LHCN-M2 (cell line): ENCODE measurements around the gene ASCC1. TPM values are rescaled to one million over a fixed set of nuclear protein-coding genes. Genes with fewer than 3 reads are reported as not detected.

ENCODE experiments used
- DNase-seq: peaks from one replicate; pipeline ENCODE4 v3.0.0-alpha.2; 2012; ENCODE audit warnings: low read depth
- total RNA-seq: library from RNA; depleted of rRNA; stranded (reverse); fragments of >200 nt; gene quantifications from 2 replicates; pipeline ENCODE4 v1.2.3, GENCODE V29; 2014; rRNA removed

ASCC1 gene
- total RNA-seq, 1 experiment from 2014 or later = 37.3 TPM

DNA sequence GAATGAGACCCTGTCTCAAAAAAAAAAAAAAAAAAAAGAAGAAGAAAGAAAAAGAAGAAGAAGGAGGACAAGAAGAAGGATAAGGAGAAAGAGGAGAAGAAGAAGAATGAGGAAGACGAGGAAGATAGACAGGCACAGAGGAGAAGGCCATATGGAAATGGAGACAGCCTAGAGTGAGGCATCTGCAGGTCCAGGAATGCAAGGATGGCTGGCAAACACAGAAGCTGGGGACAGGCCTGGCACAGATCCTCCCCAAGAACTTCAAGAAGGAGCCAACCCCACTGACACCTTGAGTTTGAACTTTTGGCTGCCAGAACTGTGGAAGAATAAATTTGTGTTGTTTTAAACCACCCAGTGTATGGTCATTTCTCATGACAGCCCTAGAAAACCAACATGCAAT is 166.6 kb downstream of the ASCC1 start:
- no peak for DNase-seq

DNA sequence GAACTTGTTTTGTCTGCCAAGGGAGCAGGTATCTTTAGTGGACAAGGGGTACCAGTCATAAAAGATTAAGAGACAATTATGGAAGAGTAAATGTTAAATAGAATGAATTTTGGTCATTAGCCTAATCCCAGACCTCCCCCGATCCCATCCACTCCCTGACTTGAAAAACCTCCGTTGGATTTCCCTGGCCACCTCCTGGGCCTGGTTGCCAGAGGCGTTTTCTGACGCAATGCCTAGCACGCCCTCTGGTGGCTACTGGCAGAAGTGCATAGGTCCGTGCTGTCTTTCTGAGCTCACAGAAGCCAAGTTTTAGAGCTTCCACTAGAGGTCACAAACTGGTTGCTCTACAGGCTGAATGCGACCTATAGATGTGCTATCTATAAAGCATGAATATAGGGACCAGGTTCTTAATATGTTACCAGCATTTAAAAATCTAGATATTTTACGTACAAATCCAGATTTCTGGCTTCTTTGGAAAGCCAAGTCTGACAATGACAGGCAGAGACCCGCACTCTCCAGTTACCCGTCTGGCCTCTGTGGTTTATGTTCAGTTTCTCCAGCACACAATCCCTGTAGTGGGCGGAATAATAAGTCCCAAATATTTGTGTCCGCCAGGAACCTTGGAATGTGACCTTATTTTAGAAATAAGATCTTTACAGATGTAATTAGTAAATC is 167.5 kb downstream of the ASCC1 start:
- peak; percentile 88 for DNase-seq

Other genes starting within 250 kb of the ASCC1 start
- gene SPOCK2, start 127.7 kb downstream of the ASCC1 start, total RNA-seq = 0.06 and 0.29 TPM in 2 replicates
- gene ANAPC16, start 264 bp downstream of the ASCC1 start, total RNA-seq = 46.0 and 48.3 TPM in 2 replicates
- 257 and 378 TPM in 2 replicates for gene DDIT4, start 57.6 kb upstream of the ASCC1 start, total RNA-seq
- gene DNAJB12, start 138.6 kb upstream of the ASCC1 start, total RNA-seq = 74.8 and 87.5 TPM in 2 replicates